ENCODE data around the gene GTF2F2.
A peak's percentile ranks its signal among the peaks of the same experiment; 100 is the strongest.

Gene GTF2F2

DNA sequence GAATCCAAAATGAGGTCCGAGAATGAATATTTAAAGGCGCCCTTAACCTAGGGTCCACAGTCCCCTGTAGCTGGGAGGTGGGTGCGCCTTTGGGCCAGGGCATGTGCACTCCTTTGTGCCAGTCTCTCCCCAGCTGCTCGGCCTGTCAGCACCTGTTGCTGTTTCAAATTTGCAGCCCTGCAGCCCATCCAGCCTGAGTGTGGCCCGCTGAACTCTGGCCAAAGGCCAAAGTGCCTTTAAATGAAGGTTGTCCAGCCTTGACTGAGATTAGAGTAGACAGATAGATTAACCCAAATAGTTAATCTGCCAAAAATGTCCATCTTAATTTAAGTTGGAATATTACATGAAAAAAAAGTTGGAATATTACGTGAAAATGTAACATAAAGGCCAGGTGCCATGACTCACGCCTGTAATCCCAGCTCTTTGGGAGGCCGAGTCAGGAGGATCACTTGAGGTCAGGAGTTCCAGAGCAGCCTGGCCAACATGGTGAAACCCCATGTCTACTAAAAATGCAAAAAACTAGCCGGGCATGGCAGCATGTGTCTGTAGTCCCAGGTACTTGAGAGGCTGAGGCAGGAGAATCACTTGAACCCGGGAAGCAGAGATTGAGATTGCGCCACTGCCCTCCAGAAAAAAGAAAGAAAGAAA lies 195.3 kb downstream of the GTF2F2 start:
- TF ChIP-seq, protein P1, sequence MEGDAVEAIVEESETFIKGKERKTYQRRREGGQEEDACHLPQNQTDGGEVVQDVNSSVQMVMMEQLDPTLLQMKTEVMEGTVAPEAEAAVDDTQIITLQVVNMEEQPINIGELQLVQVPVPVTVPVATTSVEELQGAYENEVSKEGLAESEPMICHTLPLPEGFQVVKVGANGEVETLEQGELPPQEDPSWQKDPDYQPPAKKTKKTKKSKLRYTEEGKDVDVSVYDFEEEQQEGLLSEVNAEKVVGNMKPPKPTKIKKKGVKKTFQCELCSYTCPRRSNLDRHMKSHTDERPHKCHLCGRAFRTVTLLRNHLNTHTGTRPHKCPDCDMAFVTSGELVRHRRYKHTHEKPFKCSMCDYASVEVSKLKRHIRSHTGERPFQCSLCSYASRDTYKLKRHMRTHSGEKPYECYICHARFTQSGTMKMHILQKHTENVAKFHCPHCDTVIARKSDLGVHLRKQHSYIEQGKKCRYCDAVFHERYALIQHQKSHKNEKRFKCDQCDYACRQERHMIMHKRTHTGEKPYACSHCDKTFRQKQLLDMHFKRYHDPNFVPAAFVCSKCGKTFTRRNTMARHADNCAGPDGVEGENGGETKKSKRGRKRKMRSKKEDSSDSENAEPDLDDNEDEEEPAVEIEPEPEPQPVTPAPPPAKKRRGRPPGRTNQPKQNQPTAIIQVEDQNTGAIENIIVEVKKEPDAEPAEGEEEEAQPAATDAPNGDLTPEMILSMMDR (IDR thresholded peaks at IDR 0.05; ENCODE audit: low read length, missing control alignments): no peak
- no peak overlapping the region for H3K4me3 ChIP-seq (replicated peaks; ENCODE audit: low read depth, low read length)
- no peak for DNase-seq (ENCODE audit: low read depth)

DNA sequence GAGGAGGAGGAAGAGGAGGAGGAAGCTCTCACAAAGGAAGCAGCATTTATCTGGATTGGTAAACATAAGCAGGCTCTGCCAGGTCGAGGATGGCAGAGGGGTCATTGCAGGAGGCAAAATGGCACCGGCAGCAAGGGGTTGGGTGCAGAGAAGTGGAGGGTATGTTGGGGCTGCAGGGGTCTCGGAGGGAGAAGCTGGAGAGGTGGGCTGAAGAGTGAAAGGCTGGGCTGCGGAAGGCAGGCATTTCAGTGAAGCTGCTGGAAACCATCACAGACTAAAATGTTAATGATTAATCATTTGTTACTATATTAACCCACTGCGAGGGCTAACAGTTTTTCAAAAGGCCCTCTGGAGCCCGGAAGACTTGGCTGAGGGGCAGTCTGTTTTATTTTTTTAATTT lies 196.0 kb downstream of the GTF2F2 start:
- DNase-seq (ENCODE audit: low read depth): no peak
- no peak overlapping the region for H3K4me3 ChIP-seq (replicated peaks; ENCODE audit: low read depth, low read length)
- TF ChIP-seq, protein P1 (IDR thresholded peaks at IDR 0.05; ENCODE audit: low read length, missing control alignments): no peak

DNA sequence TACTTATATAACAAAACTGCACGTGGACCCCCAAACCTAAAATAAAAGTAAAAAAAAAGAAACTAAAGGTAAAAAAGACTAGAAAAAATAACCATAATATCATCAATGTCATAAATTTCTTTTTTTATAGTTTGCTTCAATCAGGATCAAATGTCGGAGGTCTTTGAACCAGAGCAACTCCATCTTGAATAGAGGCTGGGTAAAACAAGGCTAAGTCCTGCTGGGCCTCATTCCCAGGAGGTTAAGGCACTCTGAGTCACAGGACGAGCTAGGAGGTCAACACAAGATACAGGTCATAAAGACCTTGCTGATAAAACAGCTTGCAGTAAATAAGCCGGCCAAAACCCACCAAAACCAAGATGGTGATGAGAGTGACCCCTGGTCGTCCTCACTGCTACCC lies 196.7 kb downstream of the GTF2F2 start:
- TF ChIP-seq, protein P1 (IDR thresholded peaks at IDR 0.05; ENCODE audit: low read length, missing control alignments): no peak
- no peak overlapping the region for H3K4me3 ChIP-seq (replicated peaks; ENCODE audit: low read depth, low read length)
- DNase-seq (ENCODE audit: low read depth): no peak

DNA sequence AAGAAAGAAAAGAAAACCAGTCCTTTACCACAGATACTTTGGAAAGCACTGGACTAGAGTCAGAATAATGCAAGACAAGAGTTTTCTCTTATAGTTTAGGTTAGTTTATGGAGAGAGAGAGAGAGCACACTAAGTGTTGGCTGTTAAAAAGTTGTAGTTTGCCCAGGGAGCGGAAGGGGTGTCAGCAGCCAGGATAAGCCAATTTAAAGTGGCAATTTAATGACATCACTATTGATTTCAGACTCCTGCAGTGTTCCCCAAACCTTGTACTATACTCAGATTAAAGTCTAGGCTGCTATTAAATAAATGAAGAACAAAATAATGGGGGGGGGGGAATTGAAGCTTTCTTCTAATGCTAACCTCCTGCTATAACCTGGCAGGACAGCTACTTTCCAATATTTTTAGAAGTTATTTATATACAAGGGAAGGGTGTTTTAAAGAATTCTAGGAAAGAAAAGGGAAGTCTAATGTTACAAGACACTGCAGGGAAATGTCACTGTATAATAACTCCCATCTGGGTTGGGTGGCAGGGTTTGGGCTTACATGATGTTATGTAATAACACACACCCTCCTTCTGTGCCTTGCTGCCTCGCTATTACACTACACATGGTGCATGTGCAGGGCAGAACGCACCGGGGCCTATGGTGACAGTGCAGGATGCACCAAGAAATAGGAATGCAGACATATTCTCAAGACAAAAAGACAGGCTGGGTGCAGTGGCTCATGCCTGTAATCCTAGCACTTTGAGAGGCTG lies 200.7 kb downstream of the GTF2F2 start:
- TF ChIP-seq, protein P1 (IDR thresholded peaks at IDR 0.05; ENCODE audit: low read length, missing control alignments): no peak
- H3K4me3 ChIP-seq (replicated peaks; ENCODE audit: low read depth, low read length): no peak overlapping the region
- no peak for DNase-seq (ENCODE audit: low read depth)

DNA sequence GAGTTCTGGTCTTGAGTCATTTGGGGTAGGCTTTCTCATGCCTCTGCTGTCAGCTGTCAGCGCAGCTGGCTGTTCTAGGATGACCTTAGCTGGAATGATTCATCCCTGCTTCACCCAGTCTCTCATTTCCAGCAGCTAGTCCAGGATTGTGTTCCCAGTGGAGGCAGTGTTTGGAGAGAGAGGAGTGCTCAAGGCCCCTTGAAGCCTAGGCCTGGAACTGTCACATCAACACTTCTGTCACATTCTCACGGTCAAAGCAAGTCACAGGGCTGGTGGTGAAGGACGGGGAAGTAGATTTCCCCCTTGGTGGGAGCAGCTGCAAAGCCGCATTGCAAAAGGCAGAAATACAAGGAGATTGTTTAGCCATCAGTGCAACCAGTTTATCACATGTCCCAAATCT lies 205.5 kb downstream of the GTF2F2 start:
- DNase-seq (ENCODE audit: low read depth): peak; percentile 85
- H3K4me3 ChIP-seq (replicated peaks; ENCODE audit: low read depth, low read length): no peak overlapping the region
- TF ChIP-seq, protein P1 (IDR thresholded peaks at IDR 0.05; ENCODE audit: low read length, missing control alignments): peak; percentile 3

DNA sequence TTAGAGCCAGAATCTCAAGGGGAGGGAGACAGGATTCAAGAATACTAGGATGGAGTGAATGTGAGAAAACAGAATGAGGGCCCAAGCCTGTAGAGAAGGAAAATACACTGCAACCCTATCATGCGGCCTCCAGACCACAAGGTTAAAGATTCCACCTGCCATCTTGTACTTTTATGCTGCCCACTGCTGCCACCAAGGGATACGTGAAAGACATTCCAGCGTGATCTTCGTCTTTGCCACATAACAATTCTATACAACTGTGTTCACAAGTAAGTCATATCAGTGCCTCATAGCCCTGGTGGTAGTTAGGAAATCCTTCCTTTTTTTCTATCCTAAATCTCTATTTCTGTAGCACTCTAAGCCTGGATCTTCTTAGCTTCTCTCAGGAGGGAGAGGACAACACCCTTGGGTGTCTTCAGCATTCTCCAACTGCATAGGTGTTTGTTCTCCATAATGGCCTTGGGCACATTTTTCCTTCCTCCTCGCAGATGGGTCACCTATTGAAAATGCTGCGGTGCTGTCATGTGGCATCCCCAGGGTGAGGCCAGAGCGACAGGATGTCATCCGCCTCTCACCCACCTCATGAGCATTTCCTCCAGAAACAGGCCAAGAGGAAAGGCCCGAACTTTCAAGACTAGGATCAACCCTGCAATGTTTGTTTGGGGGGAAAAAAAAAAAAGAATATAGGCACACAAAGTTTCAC lies 207.1 kb downstream of the GTF2F2 start:
- no peak for DNase-seq (ENCODE audit: low read depth)
- no peak overlapping the region for H3K4me3 ChIP-seq (replicated peaks; ENCODE audit: low read depth, low read length)
- TF ChIP-seq, protein P1 (IDR thresholded peaks at IDR 0.05; ENCODE audit: low read length, missing control alignments): no peak
